Stomach (tissue), 9 donors: ENCODE results near the gene TAS1R2. TPM values are rescaled to one million over a fixed set of nuclear protein-coding genes. Genes with fewer than 3 reads are reported as not detected.

ENCODE experiments used
- DNase-seq, 2 donors: peaks; one replicate each; pipeline versions ENCODE4 v3.0.0 to v3.0.0-alpha.2; 2013 to 2019
- H3K27ac ChIP-seq, 5 donors: fragments of 200-600 bp in 4 of 5; sonication (generic) in 4 of 5; one replicate each; pipeline ENCODE4 v1.5.1; 2013 to 2019; ENCODE audit warnings: mild to moderate bottlenecking in 1 of 5, moderate library complexity in 1 of 5
- H3K27me3 ChIP-seq, 3 donors: fragments of 200-600 bp; sonication (generic); one replicate each; pipeline ENCODE4 v1.5.1; 2017 to 2019; ENCODE audit warnings: mixed run types in 1 of 3
- H3K36me3 ChIP-seq, 4 donors: fragments of 200-600 bp; sonication (generic); 1 replicate in 3 of 4; 2 replicates in 1 of 4; pipeline ENCODE4 v1.5.1; 2016 to 2019
- H3K4me1 ChIP-seq, 4 donors: fragments of 200-600 bp; sonication (generic); one replicate each; pipeline ENCODE4 v1.5.1; 2016 to 2019
- H3K4me3 ChIP-seq, 4 donors: fragments of 200-600 bp; sonication (generic) in 3 of 4; one replicate each; pipeline ENCODE4 v1.5.1; 2016 to 2019; ENCODE audit warnings: mild to moderate bottlenecking in 1 of 4
- H3K9me3 ChIP-seq, 4 donors: fragments of 200-600 bp; sonication (generic); one replicate each; pipeline ENCODE4 v1.5.1; 2016 to 2019
- CTCF ChIP-seq, 7 experiments: fragments of 450-650 bp in 4 of 7; fragments of 200-600 bp in 3 of 7; sonication (generic) in 3 of 7; IDR thresholded peaks; one replicate each; pipeline ENCODE4 v1.5.1; 2016 to 2019; ENCODE audit warnings: antibody characterized with exemption in 7 of 7, control low read depth in 2 of 7, mild to moderate bottlenecking in 1 of 7
- EP300 ChIP-seq: sonication (generic); formaldehyde crosslinking; IDR thresholded peaks from one replicate; pipeline ENCODE4 v1.6.1; 2017; ENCODE audit warnings: antibody characterized with exemption
- POLR2A ChIP-seq, 4 donors: fragments of 450-650 bp; IDR thresholded peaks; one replicate each; pipeline ENCODE4 v1.6.1; 2016; ENCODE audit warnings: antibody characterized with exemption in 4 of 4, control low read depth in 2 of 4, mild to moderate bottlenecking in 1 of 4, moderate library complexity in 1 of 4
- POLR2AphosphoS5 ChIP-seq, 3 donors: sonication (generic); formaldehyde crosslinking; IDR thresholded peaks; one replicate each; pipeline ENCODE4 v1.6.1; 2016; ENCODE audit warnings: antibody characterized with exemption in 3 of 3
- WGBS, 5 donors: extraction: QIAGEN DNeasy Blood & Tissue Kit in 3 of 5; methylation state at CpG; one replicate each; pipeline versions ENCODE4 v1.1.5 to v1.1.7; 2013 to 2018; 5-methylcytosine and 5-hydroxymethylcytosine counted together
- intact Hi-C: fragments of 100-400 bp; cut with DNase I; formaldehyde crosslinking; loops from one replicate; pipeline ENCODE4 v1.15.1; 2023; ENCODE audit warnings: low total_unique reads
- polyA plus RNA-seq, 3 donors: library from polyadenylated mRNA; stranded (reverse); fragments of 200-250 nt; gene quantifications; one replicate each; pipeline ENCODE4 v1.2.3, GENCODE V29; 2013
- total RNA-seq, 5 donors: library from RNA; depleted of rRNA; stranded (reverse); fragments of >200 nt; gene quantifications; one replicate each; pipeline versions ENCODE4 v1.1.0 to v1.2.3, GENCODE V29; 2014 to 2016
- donor health status: healthy with polysubstance abuse.
- donor health status: Bipolar disorder and iron deficiency.
- donor health status: healthy.

Gene TAS1R2
- total and polyA plus RNA-seq, 8 donors, result 9.9 TPM; not detected in 7

GRCh38 chr1:18856435-18856834, 3.0 kb downstream of the TAS1R2 start:
- Histone ChIP-seq H3K4me1 (no peaks in the 10 kb centered on the region), H3K36me3 (no peaks in the 10 kb centered on the region), H3K9me3 (no peaks in the 10 kb centered on the region), H3K27ac (no peak overlapping the region), H3K4me3 (no peak overlapping the region), H3K27me3 (peaks cover 0 to 34% (median 11%) of the 10 kb centered on the region in 3 donors)
- intact Hi-C loops, result no loop called here
- no peak for DNase-seq
- TF ChIP-seq EP300 (no peak), POLR2A (IDR thresholded peaks at IDR 0.05) (no peak), POLR2AphosphoS5 (IDR thresholded peaks at IDR 0.05) (no peak), CTCF (IDR thresholded peaks at IDR 0.05) (no peak)
- WGBS, 5 donors, result 95 to 100% (median 97%) methylated on average over 1 of the region's 1 CpG

GRCh38 chr1:18855573-18855972, 3.9 kb downstream of the TAS1R2 start:
- WGBS, 5 donors, result 73 to 76% (median 75%) methylated on average over 6 of the region's 6 CpGs

GRCh38 chr1:18854331-18855025, 5.0 kb downstream of the TAS1R2 start:
- 86 to 92% (median 86%) methylated on average over 35 to 49 of the region's 49 CpGs for WGBS, 5 donors
- Histone ChIP-seq H3K4me1 (peaks cover 0 to under 1% (median 0%) of the 10 kb centered on the region in 4 donors), H3K36me3 (no peaks in the 10 kb centered on the region), H3K27ac (no peak overlapping the region), H3K4me3 (no peak overlapping the region), H3K9me3 (no peaks in the 10 kb centered on the region), H3K27me3 (peaks cover 0 to 34% (median 12%) of the 10 kb centered on the region in 3 donors)
- TF ChIP-seq POLR2AphosphoS5 (IDR thresholded peaks at IDR 0.05) (no peak), CTCF (IDR thresholded peaks at IDR 0.05) (no peak), EP300 (no peak), POLR2A (IDR thresholded peaks at IDR 0.05) (no peak)
- intact Hi-C loops, result no loop called here
- DNase-seq, result no peak

More at GRCh38 chr1:18855573-18855972, 3.9 kb downstream of the TAS1R2 start:
- Histone ChIP-seq H3K27ac (no peak overlapping the region), H3K27me3 (peaks cover 0 to 34% (median 12%) of the 10 kb centered on the region in 3 donors), H3K9me3 (no peaks in the 10 kb centered on the region), H3K4me1 (no peaks in the 10 kb centered on the region), H3K4me3 (no peak overlapping the region), H3K36me3 (no peaks in the 10 kb centered on the region)
- DNase-seq, result no peak
- intact Hi-C loops, result no loop called here
- no peak for TF ChIP-seq POLR2AphosphoS5 (IDR thresholded peaks at IDR 0.05)
- no peak for TF ChIP-seq CTCF (IDR thresholded peaks at IDR 0.05)
- no peak for TF ChIP-seq POLR2A (IDR thresholded peaks at IDR 0.05)
- no peak for TF ChIP-seq EP300

DNA sequence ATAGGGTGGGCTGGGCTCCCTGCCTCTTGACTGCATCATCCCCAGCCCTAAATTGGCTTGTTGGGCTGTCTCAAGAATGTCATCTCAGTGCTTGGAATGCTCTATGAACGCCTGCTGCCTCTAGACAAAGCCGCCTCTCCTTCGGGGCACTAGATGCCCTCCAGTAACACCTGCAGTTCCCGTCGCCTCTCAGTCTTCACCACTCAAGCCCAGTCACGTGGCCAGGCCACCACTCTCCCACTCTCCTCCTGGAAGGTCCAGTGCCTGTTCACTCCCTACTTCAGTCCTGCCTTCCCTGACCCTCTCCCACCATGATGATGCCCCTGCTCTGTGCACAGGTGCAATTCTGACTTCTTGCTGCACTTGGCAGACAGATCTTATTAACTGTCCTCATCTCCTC, 7.0 kb downstream of the TAS1R2 start:
- no peak overlapping the region for H3K27ac ChIP-seq
- intact Hi-C loops, result no loop called here
- H3K4me3 ChIP-seq, result no peak overlapping the region
- H3K9me3 ChIP-seq, result no peaks in the 10 kb centered on the region
- DNase-seq, result no peak
- peaks cover 0 to 41% (median 12%) of the 10 kb centered on the region in 3 donors for H3K27me3 ChIP-seq
- H3K36me3 ChIP-seq, result no peaks in the 10 kb centered on the region
- H3K4me1 ChIP-seq, result peaks cover 0 to 6% (median 0%) of the 10 kb centered on the region in 4 donors
- WGBS, 5 donors, result 55 to 65% (median 58%) methylated on average over 6 of the region's 6 CpGs
- no peak for TF ChIP-seq CTCF (IDR thresholded peaks at IDR 0.05)
- TF ChIP-seq POLR2AphosphoS5 (IDR thresholded peaks at IDR 0.05), result no peak
- no peak for TF ChIP-seq EP300
- TF ChIP-seq POLR2A (IDR thresholded peaks at IDR 0.05), result no peak
